GM21515 (cell line): Measurements from ENCODE around the gene P2RY14.

Experiments used
- ATAC-seq: cut with Tn5 transposase; IDR thresholded peaks from one replicate; pipeline ENCODE4 v1.9.1; 2021; ENCODE audit not compliant: unreplicated experiment

Gene P2RY14

GRCh38 chr3:151218136-151218535 lies 60.2 kb downstream of the P2RY14 start:
- ATAC-seq: no peak

- ATAC-seq: no peak
These were observed 61.4 kb downstream of the P2RY14 start for GRCh38 chr3:151216641-151217607.

GRCh38 chr3:151214459-151214858 lies 63.9 kb downstream of the P2RY14 start:
- ATAC-seq: no peak

- no peak for ATAC-seq
These were observed 64.5 kb downstream of the P2RY14 start for GRCh38 chr3:151213881-151214280.

GRCh38 chr3:151213151-151213550 lies 65.2 kb downstream of the P2RY14 start:
- ATAC-seq: no peak

- no peak for ATAC-seq
These were observed 67.5 kb downstream of the P2RY14 start for GRCh38 chr3:151210676-151211381.

- no peak for ATAC-seq
These were observed 68.7 kb downstream of the P2RY14 start for GRCh38 chr3:151209654-151210053.

- no peak for ATAC-seq
These were observed 72.1 kb downstream of the P2RY14 start for GRCh38 chr3:151206201-151206600.

- ATAC-seq: no peak
These were observed 72.9 kb downstream of the P2RY14 start for GRCh38 chr3:151205482-151205881.

- ATAC-seq: no peak
These were observed 73.6 kb downstream of the P2RY14 start for GRCh38 chr3:151204530-151205402.

- ATAC-seq: peak; percentile 89
These were observed 75.3 kb downstream of the P2RY14 start, which contains the start of gene GPR171 for GRCh38 chr3:151203051-151203420. TSS of gene GPR171 (minus strand) at chr3:151203216. CDS start at chr3:151199386, 3,830 bp downstream.

GRCh38 chr3:151201051-151201730 lies 77.2 kb downstream of the P2RY14 start:
- no peak for ATAC-seq

- no peak for ATAC-seq
These were observed 77.8 kb downstream of the P2RY14 start for GRCh38 chr3:151200586-151200985.

GRCh38 chr3:151199554-151200438 lies 78.5 kb downstream of the P2RY14 start:
- ATAC-seq: no peak

- ATAC-seq: no peak
These were observed 79.5 kb downstream of the P2RY14 start for GRCh38 chr3:151198849-151199248.

GRCh38 chr3:151197981-151198767 lies 80.2 kb downstream of the P2RY14 start:
- ATAC-seq: no peak

GRCh38 chr3:151197228-151197627 lies 81.1 kb downstream of the P2RY14 start:
- no peak for ATAC-seq

GRCh38 chr3:151196434-151196833 lies 81.9 kb downstream of the P2RY14 start:
- ATAC-seq: no peak

- no peak for ATAC-seq
These were observed 82.5 kb downstream of the P2RY14 start for GRCh38 chr3:151195826-151196225.
